ENCODE results near the gene NCF4.

The NCF4 gene

GRCh38 chr22:36817525-36817848 lies 43.3 kb upstream of the NCF4 start:
- no peak overlapping the region for H3K27ac ChIP-seq
- TF ChIP-seq ZFX (IDR thresholded peaks at IDR 0.05; ENCODE audit: borderline replicate concordance): no peak
- TF ChIP-seq CTCF (IDR thresholded peaks at IDR 0.05): no peak

GRCh38 chr22:36818010-36818642 lies 42.7 kb upstream of the NCF4 start:
- H3K27ac ChIP-seq: no peak overlapping the region

GRCh38 chr22:36819112-36819511 lies 41.7 kb upstream of the NCF4 start:
- H3K27ac ChIP-seq: no peak overlapping the region
- no peak for TF ChIP-seq ZFX (IDR thresholded peaks at IDR 0.05; ENCODE audit: borderline replicate concordance)
- no peak for TF ChIP-seq CTCF (IDR thresholded peaks at IDR 0.05)

More at GRCh38 chr22:36818010-36818642, 42.7 kb upstream of the NCF4 start:
- TF ChIP-seq CTCF (IDR thresholded peaks at IDR 0.05): no peak
- no peak for TF ChIP-seq ZFX (IDR thresholded peaks at IDR 0.05; ENCODE audit: borderline replicate concordance)

- TF ChIP-seq CTCF (IDR thresholded peaks at IDR 0.05) (no peak), ZFX (IDR thresholded peaks at IDR 0.05; ENCODE audit: borderline replicate concordance) (no peak)
- no peak overlapping the region for H3K27ac ChIP-seq
Observed at GRCh38 chr22:36822581-36822980, 38.2 kb upstream of the NCF4 start.

GRCh38 chr22:36823186-36823839 lies 37.5 kb upstream of the NCF4 start:
- no peak overlapping the region for H3K27ac ChIP-seq
- no peak for TF ChIP-seq CTCF (IDR thresholded peaks at IDR 0.05)
- TF ChIP-seq ZFX (IDR thresholded peaks at IDR 0.05; ENCODE audit: borderline replicate concordance): no peak

GRCh38 chr22:36824655-36825054 lies 36.2 kb upstream of the NCF4 start:
- no peak overlapping the region for H3K27ac ChIP-seq
- TF ChIP-seq ZFX (IDR thresholded peaks at IDR 0.05; ENCODE audit: borderline replicate concordance) (no peak), CTCF (IDR thresholded peaks at IDR 0.05) (no peak)

GRCh38 chr22:36826262-36826661 lies 34.5 kb upstream of the NCF4 start:
- no peak for TF ChIP-seq CTCF (IDR thresholded peaks at IDR 0.05)
- no peak overlapping the region for H3K27ac ChIP-seq

Measured in 22Rv1 (cell line).